NCI-H2227 treated with DMSO at 0.1 percent for 48 hours (cell line): ENCODE measurements around the gene MYO5C.

Source experiments
- DNase-seq: peaks from one replicate; lab custom pipeline; 2025; lab: John Stamatoyannopoulos, UW

The MYO5C gene

GRCh38 chr15:52278636-52279367 lies 16.8 kb downstream of the MYO5C start:
- DNase-seq = no peak

- DNase-seq = no peak
These were observed 17.5 kb downstream of the MYO5C start for GRCh38 chr15:52278135-52278534.

GRCh38 chr15:52277575-52277974 lies 18.0 kb downstream of the MYO5C start:
- DNase-seq = no peak

- no peak for DNase-seq
These were observed 19.3 kb downstream of the MYO5C start for GRCh38 chr15:52276256-52276770.

- DNase-seq = no peak
These were observed 31.9 kb downstream of the MYO5C start for GRCh38 chr15:52263563-52264282.

GRCh38 chr15:52262364-52262763 lies 33.2 kb downstream of the MYO5C start:
- DNase-seq = no peak

GRCh38 chr15:52261498-52262242 lies 33.9 kb downstream of the MYO5C start:
- peak; percentile 40 for DNase-seq

GRCh38 chr15:52261026-52261425 lies 34.6 kb downstream of the MYO5C start:
- DNase-seq = no peak

GRCh38 chr15:52259503-52259902 lies 36.1 kb downstream of the MYO5C start:
- DNase-seq = no peak

- DNase-seq = no peak
These were observed 37.1 kb downstream of the MYO5C start for GRCh38 chr15:52258461-52258860.

- no peak for DNase-seq
These were observed 37.9 kb downstream of the MYO5C start for GRCh38 chr15:52257734-52258062.

GRCh38 chr15:52256930-52257733 lies 38.5 kb downstream of the MYO5C start:
- no peak for DNase-seq

- peak; percentile 62 for DNase-seq
These were observed 39.2 kb downstream of the MYO5C start for GRCh38 chr15:52256366-52256765.

GRCh38 chr15:52255935-52256334 lies 39.7 kb downstream of the MYO5C start:
- DNase-seq = no peak

- DNase-seq = no peak
These were observed 40.6 kb downstream of the MYO5C start for GRCh38 chr15:52255008-52255407.

- DNase-seq = no peak
These were observed 41.2 kb downstream of the MYO5C start for GRCh38 chr15:52254391-52254790.

GRCh38 chr15:52252781-52253180 lies 42.8 kb downstream of the MYO5C start:
- DNase-seq = no peak

GRCh38 chr15:52251144-52251860 lies 44.3 kb downstream of the MYO5C start:
- no peak for DNase-seq

- no peak for DNase-seq
These were observed 48.1 kb downstream of the MYO5C start for GRCh38 chr15:52247461-52247860.

- no peak for DNase-seq
These were observed 48.7 kb downstream of the MYO5C start for GRCh38 chr15:52246686-52247431.
